Esophagus squamous epithelium (tissue), 4 donors: ENCODE data around the gene RGS7.

Source experiments
- CTCF ChIP-seq, 6 experiments: fragments of 450-650 bp in 4 of 6; fragments of 200-600 bp in 2 of 6; sonication (generic) in 2 of 6; IDR thresholded peaks; one replicate each; pipeline ENCODE4 v1.5.1; 2016 to 2019; ENCODE audit warnings: antibody characterized with exemption in 6 of 6, mild to moderate bottlenecking in 4 of 6, moderate library complexity in 4 of 6
- POLR2A ChIP-seq, 4 donors: fragments of 450-650 bp; IDR thresholded peaks; one replicate each; pipeline ENCODE4 v1.6.1; 2017; ENCODE audit warnings: antibody characterized with exemption in 4 of 4, mild to moderate bottlenecking in 4 of 4, moderate library complexity in 3 of 4

DNA sequence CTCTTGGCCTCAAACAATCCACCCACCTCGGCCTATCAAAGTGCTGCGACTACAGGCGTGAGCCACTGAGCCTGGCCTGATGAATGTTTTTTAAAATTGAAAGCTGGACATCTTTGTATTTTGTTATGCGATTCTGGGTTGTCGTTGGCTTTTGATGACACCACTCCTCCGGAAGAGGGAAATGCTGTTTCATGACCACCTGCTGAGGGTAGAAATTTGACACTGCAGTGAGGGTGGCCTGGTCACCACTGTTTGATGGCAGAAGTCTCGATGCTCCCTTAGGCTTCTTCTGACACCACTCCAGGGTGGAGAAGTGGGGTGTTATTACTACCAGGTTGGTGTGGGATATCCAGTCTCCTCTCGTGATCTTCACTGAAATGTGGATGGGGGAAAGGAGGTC is 357.2 kb downstream of the RGS7 start:
- TF ChIP-seq CTCF (IDR thresholded peaks at IDR 0.05) (no peak), POLR2A (IDR thresholded peaks at IDR 0.05) (no peak)
